ENCODE measurements around the gene DPP6.

Gene DPP6

DNA sequence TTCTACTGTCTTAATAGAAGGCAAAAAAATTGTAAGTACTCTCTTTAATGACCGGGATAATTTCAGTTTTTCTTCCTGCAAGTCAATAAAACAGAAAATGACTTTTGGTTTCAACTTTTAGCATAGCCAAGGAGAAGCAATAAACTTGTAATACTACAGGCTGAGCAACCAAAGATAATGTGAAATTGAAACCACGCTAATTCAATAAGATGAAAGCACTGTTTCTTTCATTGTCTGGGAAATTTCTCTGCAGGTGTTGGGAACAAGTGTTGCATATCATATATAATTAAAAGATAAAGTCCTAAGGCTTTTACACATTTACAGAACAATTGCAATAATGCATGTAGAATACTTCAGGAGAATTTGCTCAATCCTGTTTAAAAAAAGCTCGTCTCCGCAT lies 488.4 kb downstream of the DPP6 start:
- no peak for DNase-seq (ENCODE audit: low read depth)

DNA sequence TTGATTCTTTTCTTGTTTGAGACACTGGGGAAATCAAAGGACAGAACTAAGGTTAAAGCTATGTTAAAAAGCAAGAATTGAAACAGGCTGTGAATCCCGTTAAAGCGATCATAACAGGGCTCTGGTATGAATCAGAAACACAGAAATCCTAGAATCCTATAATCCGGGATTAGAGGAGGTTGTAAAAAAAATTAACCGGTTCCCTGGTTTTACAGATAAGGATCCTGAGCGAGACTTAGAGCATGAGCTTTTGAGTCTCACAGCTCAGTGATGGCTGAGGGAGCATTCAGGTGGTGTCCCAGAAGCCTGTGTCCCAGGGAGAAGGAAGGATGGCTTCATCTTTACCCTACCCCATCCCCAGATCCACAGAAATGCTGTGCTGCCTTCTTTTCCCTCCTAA lies 489.4 kb downstream of the DPP6 start:
- DNase-seq (ENCODE audit: low read depth), result no peak

DNA sequence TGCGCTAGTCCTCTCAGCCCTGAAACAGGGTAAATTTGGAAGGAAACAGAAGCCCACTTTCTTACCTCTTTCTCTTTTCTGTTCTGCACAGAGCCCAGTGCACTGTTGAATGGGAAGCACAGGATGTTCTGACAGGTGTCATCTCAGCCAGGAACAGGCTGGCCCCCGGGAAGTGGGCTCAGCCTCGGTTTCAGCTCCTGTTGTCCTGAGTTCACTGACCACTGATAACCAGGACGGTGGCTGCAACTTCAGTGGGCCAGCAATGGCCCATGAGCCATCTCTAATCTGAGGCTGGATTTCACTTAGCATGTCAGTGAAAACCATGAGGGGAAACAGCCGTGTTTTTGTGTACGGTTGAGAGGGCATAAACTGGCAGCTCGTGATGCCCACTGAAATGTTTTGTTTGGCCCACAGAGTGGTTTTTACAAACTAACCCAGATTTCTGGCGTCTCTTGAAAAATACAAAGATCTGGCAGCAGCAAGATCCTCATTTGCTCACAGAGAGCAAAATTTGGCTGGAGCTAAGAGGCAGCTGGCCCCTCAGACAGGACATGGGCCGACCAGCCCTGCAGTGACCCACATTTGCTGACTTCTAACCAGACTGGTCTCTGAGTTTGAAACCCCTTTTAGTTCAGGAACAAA lies 494.9 kb downstream of the DPP6 start:
- DNase-seq (ENCODE audit: low read depth), result no peak

DNA sequence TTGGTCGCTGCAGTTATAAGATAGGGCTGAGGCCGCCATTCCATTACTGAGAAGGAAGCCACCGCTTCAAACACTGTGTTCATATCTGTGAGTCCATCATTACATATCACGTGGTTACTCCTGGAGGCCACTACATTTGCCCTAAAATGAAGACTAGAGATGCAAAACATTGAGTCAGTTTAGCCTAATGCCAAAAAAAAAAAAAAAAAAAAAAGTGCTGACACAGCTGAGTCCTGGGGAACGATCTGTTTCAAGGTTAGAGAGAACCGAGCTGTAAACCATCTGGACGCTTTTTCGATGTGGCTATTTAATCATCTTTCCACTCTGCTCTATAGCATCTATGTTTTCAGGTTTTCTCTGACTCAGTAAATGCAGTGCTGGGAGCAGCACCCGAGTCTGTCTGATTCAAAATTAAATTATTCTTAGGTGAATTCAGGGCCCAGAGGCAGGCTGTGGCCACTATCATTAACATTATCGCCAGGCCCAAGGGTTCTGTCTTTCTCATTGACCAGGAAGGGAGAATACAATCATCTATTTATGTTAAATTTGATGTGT lies 501.6 kb downstream of the DPP6 start:
- DNase-seq (ENCODE audit: low read depth), result no peak

DNA sequence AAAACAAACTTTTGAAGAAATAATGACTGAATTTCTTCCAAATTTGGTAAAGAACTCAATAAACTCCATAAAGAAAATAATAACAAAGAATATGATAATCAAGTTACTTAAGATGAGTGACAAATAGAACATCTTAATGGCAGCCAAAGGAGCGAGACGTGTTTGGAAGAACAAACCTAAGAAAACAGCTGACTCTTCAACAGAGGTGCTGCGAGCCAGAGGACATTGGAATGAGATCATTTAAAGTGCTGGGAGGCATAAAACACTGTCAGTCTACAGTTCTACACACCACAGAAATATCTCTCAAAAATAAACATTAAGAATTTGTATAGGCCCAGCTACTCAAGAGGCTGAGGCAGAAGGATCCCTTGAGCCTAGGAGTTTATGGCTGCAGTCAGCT lies 507.3 kb downstream of the DPP6 start:
- DNase-seq (ENCODE audit: low read depth), result no peak

DNA sequence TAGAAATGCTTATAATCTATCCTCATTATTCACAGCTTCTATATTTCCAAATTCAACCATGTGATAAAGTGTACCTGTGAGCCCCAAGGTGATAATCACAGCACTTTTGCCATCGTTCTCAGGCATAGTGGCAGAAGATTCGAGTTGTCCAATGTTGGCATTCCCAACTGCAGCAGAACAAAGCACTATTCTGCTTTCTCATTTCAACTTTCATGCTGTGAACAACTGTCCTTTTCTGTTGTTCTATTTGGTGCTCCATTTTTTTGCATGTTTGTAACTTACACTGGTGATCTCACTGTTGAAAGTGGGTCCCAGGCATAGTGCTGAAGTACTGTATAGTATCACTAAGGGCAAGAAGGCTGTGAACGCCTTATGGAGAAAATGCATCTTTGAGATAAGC lies 512.5 kb downstream of the DPP6 start:
- DNase-seq (ENCODE audit: low read depth), result no peak

DNA sequence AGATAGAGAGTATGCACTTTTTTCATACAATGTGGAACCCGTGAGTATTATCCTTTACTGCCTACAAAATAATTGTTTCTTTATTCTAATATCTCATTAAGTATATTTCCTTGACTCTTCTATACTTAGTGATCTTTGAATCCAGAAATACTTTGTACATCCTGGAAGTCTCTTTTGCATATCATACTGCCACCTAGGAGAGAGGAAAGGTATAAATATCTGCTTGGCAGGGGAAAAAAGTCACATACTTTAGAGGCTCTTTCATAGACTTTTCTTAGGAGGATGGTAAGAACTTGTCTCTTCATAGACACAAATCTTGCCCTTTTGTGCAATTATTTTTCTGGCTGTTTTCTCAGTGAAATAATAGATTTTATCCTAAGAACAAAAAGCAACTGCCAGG lies 514.7 kb downstream of the DPP6 start:
- no peak for DNase-seq (ENCODE audit: low read depth)

DNA sequence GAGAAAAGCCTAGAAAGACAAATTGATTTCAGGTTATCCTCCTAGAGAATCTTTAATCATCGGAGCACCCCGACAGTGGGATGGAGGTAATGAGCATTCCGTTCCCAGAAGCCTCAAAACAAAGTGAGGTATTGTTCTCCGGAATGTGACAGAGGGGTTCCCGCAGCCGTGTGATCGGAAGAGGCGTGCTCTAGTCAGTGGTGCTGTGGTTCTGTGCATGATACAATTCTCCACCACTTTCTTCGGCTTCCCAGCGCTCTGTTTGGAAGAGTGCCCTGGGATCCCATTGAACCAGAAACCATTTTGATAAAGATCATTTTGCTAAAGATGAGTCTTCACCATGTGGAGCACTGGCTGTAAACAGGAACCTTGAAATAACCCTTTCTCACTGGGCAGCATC lies 516.1 kb downstream of the DPP6 start:
- no peak for DNase-seq (ENCODE audit: low read depth)

DNA sequence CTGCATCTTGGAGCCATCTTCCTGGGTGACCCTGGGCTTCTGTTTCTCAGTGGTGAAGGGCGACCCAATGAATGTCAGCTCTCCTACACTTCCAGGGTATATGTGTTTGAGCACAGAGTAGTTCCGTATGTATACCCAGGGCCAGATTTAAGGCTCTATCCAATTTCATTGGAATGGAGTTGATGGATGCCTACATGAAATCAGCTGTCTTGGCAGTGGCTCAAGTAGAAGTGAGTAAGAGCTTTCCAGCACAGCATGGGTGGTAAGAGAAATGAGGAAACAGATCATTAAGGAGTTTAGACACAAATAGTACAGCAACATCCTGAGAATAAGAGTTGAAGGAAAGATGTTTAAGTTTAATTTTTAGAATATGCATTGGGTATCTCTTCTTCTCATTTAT lies 517.7 kb downstream of the DPP6 start:
- DNase-seq (ENCODE audit: low read depth), result no peak

DNA sequence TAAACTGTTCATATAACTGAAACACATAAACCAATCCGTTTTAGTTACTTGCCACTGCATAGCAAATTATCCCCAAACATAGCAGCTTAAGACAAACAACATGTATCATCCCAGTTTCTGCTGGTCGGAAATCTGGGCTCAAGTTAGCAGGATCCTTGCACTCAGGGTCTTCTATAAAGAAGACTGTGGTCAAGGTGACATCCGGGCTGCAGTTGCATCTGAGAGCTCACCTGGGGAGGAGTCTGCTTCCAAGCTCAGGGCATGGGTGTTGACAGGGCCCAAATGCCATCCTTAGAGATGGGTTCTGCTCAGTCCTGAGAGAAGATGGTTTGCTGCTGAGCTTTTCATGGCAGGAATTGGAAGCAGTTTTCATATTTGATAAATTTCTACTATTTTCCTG lies 519.6 kb downstream of the DPP6 start:
- DNase-seq (ENCODE audit: low read depth), result no peak

DNA sequence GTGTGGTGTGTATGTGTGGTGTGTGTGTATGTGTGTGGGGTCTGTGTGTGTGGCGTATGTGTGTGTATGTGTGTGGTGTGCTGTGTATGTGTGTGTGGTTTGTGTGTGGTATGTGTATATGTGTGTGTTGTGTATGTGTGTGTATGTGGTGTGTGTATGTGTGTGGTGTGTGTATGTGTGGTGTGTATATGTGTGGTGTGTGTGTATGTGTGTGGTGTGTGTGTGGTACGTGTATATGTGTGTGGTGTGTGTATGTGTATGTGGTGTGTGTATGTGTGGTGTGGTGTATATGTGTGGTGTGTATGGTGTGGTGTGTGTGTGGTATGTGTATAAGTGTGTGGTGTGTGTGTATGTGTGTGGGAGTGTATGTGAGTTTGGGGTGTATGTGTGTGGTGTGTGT lies 522.0 kb downstream of the DPP6 start:
- no peak for DNase-seq (ENCODE audit: low read depth)

DNA sequence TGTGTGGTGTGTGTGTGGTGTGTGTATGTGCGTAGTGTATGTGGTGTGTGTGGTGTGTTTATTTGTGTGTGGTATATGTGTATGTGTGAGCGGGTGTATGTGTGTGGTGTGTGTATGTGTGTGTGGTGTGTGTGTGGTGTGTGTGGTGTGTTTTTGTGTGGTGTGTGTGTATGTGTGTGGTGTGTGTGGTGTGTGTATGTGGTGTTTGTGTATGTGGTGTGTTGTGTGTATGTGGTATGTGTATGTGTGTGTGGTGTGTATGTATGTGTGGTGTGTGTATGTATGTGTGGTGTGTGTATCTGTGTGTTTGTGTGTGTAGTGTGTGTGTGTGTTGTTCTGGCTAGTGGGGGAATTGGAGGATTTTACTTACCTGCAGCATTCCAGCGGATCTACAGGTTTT lies 523.3 kb downstream of the DPP6 start:
- DNase-seq (ENCODE audit: low read depth), result no peak

DNA sequence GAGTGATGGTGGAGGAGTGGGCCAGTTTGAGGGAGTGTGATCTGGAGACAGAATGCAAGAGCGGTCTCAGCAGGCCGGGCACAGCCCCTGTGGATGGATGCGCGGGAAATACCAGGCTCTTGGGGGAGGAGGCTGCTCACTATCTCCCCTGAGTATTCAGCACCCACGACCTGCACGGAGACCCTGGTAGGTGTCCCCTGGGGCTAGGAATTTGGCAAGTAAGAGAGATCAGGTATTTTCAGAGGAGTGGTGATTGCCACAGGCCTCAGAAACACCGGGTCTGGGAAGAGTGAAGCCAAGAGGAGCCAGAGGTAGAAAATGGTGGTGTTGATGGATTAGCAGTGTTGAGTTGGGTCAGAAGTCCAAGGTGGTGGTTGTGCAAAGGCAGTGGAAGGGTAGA lies 524.4 kb downstream of the DPP6 start:
- DNase-seq (ENCODE audit: low read depth), result no peak

DNA sequence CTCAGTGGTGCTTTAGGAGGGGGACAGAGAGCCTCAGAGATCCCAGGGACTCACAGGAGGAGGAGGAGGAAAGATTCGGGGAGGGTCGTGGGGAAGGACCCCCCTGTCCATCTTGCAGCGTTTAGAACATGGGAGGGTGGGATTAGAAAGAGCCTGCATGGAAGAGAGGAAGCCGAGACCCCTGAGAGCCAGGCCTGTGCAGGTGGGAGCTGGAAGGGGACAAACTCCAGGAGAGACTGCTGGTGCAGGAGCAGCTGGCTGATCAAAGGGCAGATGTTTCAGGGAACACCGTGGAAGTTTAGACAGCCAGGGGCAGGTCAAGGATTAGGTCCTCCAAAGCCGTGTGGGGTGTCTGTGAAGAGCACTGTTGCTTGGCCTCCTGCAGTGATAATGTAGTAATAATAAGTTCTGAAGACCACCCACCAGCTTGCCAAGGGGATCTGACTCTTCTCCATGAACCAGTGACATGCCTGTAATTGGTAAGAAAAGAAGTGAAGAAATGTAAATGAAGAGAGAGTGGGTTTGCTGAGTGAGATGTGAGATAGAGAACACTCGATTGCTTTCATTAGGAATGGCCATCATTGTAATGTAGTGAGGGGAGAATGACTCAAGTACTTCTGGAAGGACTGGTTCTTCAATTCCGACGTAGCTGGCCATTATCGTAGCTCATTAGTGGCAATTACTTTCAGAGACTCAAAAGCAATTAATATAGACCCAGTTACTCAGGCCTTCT lies 525.1 kb downstream of the DPP6 start:
- DNase-seq (ENCODE audit: low read depth), result no peak

DNA sequence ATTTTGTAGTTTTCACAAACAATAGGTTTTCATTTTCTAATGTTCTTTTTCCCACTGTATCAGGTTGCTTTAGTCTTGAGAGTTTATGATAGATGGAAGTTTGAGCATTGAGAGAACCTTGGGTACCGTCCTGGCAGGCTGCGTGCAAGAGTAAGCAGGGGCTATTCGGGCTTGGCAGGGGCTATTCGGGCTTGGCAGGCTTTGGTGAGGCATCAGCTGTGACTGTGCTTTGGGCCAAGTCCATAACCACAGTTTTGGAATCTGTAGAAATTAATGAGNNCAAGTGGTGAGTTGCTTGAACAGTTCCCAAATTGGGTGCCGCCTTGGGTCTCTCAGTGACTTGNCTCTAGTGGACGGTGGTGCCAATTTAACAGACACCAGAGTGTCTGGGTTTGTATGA lies 526.1 kb downstream of the DPP6 start:
- no peak for DNase-seq (ENCODE audit: low read depth)

DNA sequence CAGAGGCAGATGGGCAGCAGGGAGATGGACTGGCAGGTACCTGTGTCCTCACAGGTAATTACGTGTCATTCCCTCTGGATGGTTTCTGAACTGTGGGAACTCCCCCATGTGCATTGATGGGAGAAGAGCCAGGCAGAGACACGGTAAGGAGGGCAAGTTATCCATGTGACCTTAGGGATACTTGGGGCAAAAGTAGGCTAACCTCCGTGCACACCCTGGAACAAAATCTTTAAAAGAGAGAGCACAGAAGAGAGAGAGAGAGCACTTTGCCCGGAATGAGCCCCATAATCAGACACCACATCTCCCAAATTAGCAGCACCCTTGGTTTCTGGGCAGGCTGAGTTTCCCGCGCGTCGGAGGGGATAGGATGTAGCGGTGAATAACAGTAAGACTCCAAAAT lies 527.5 kb downstream of the DPP6 start:
- DNase-seq (ENCODE audit: low read depth), result no peak

DNA sequence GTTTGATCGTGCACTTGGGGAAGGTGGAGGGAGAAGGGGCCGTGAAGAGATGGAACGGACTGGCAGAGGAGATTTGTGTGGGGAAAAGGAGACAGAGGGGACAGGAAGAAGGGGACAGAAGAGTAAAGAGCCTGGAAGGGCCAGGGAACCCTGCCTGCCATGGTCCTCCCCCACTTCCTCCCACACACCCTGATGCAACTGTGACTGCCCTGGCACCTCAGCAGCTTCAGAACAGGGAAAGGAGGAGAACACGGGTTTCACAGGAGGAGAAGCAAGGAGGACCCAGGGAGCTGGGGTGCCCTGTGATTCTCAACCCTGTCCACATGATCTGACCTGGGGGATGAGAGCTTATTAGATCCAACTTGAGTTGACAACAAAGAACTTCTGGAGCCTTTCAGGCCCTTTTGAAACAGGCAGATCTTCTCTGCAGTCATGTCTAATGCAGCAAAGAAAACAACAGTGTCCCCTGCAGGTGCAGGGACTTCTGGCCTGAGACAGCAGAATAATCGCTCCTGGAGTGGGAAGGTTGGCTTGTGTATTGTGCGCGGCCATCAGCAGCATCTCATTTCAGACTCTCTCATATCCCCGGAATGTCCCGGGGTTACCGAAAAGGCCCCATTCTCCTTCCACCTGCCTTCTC lies 529.2 kb downstream of the DPP6 start:
- DNase-seq (ENCODE audit: low read depth), result no peak

DNA sequence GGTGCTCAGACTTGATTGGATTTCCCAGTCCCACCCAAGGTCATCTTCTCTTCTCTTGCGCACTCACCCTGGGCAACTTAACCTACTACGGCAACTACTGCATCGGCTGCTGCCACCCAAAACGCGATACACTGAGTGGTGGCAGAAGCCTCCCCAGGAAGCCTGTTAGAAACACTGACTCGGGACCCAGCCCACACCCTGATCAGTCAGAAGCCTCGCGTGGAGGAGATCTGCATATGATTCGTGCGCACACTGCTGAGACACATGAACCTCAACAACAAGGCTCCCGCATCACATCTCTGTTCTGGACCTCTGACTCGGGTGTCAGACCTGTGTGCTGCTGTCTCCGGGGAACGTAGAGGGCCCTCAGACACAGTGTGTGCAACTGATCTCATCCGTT lies 531.3 kb downstream of the DPP6 start:
- DNase-seq (ENCODE audit: low read depth), result no peak

DNA sequence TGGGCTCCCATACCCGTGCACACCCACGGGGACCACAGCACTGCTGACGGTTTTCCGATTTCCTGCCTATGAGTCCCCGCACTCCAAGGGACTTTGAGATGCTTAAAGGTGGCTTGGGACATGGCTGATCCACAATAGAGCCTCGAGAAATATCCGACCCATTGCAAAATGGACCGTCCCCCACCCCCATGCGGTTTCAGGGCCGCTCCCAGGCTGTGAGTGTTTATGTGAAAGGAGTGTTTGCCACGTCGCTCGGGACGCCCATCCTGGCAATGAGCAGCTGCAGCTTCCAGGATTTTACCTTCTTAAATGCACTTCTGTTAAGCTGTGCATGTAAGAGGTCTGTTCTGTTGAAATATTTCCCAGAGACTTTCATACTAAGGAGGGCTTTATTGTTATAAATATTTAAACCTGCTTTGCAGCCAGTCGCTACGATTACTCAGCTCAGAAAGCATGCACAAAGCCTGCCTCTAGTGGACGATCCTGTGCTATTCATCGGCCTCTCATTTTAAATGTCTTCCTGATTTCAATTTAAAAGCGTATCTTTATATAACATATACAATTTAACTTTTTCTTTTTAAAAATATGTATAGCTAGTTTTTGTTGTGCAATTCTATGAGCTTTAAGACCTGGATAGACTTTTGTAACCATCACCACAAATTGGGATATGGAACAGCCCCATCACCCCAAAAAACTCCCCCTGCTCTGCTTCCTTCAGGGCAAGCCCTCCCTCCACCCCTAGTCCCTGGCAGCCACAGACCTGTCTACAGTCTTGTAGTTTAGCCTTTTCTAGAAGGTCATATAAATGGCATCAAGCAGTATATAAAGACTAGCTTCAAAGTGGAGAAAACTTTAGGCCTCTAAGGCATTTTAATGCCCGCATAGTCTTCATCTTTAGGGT lies 532.4 kb downstream of the DPP6 start:
- no peak for DNase-seq (ENCODE audit: low read depth)

DNA sequence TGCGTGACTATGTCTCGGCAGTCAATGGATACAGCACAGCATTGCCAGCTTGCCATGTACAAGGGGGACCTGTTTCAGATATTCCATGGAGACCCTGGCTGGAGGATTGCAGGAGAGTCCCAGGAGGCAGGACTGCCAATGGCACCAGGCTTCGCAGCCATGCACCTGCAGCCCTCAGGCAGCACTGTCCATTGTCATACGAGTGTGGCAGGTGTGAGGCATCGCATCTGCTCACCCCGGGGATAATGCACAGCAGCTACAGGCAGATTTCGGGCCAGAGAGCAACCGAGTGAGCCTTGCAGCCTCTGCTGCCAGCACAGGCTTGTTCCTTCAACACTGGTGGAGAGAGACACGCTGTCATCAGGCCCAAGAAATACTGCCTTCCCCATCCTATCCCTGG lies 535.6 kb downstream of the DPP6 start:
- DNase-seq (ENCODE audit: low read depth), result no peak

DNA sequence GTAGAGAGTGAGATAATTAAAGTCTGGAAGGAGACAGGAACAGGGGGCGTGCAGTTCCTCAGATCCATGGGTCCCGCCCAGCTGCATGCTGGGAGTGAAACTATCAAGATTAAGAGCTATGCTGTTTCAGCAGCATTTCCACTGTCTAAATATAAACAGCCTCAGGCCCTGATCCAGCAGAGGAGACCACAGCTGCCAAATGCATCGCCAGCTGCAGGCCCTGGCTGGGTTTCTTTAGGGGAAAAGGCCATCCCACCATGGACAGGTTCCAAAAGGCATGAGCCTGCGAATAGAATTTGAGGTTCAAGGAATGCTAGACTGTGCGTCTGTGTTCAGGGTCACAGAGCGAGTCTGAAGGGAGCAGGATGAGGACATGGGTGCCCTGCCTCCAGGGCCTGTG lies 539.3 kb downstream of the DPP6 start:
- DNase-seq (ENCODE audit: low read depth), result no peak

DNA sequence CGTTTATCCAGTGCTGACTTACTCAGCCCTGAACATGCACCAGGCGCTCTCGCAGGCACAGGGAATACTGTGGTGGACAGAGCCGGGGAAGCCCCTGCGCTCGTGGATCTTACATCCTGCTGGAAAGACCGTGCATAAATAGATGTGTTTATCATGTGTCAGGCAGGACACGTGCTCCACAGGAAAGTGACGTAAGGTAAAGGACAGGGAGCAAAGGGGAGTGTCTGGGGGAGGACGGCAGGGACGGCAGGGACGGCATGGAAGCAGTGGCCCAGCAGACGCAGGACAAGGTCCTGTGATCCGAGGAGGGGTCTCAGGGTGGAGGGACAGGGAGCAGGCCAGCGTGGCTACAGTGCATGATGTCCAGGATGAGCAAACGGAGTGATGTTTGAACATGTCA lies 540.2 kb downstream of the DPP6 start:
- DNase-seq (ENCODE audit: low read depth), result no peak

All from stimulated activated CD8-positive, alpha-beta memory T cell treated with anti-CD3 and anti-CD28 coated beads, Interleukin-12 subunit alpha, Interleukin-12 subunit beta, amount 100 ng/mL, for 4 hours (primary cell).